Erythroblast (primary cell): ENCODE data around the gene FKBP7.

Experiments used
- GATA1 ChIP-seq: IDR thresholded peaks from 2 replicates; pipeline ENCODE4 v1.6.1; 2011; ENCODE audit warnings: low read depth, mild to moderate bottlenecking, control low read depth, low read length, moderate library complexity
- POLR2A ChIP-seq: IDR thresholded peaks from 2 replicates; pipeline ENCODE4 v1.6.1; 2011; ENCODE audit warnings: mild to moderate bottlenecking, low read length

DNA sequence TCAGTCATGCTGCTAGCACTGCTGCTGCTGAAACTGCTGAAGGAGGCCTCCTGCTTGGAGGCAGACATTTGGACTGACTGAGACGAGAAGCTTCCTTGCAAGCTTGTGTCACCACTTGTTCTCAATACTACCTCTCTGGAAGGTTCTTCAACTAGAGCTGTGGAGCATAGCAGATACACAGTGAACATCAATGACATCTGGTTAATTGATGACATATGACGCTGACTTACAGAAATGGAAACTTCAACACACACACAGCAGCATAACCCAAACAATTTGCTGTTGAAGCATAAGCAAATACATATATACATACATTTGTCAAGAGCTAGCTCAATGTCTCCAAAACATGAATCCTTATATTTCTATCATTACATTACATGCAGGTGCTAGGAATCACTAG, 49.2 kb upstream of the FKBP7 start:
- TF ChIP-seq POLR2A (no peak), GATA1 (no peak)
